Measurements from ENCODE around the gene DOCK7.
"Not testable (repeated sequence)": the region's sequence is repeated elsewhere in the genome, so short reads cannot be mapped to it uniquely, and the experiment has no call there.

The DOCK7 gene

DNA sequence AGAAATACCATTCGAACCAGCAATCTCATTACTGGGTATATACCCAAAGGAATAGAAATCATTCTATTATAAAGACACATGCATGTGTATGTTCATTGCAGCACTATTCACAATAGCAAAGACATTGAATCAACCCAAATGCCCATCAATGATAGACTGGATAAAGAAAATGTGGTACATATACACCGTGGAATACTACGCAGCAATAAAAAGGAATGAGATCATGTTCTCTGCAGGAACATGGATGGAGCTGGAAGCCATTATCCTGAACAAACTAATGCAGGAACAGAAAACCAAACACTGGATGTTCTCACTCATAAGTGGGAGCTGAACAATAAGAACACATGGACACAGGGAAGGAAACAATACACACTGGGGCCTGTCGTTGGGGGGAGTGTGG lies 116.7 kb downstream of the DOCK7 start:
- H3K36me3 ChIP-seq (ENCODE audit: control insufficient read depth in 1 of 2, insufficient read depth in 2 of 2, low read depth in 1 of 2, low read length in 2 of 2), result peaks cover 3 to 57% of the 10 kb centered on the region in 2 experiments
- WGBS, result 93% methylated on average over 3 of the region's 4 CpGs
- not testable (repeated sequence) for H2AK5ac ChIP-seq (ENCODE audit: low read length, severe bottlenecking); H3K18ac ChIP-seq (ENCODE audit: low read depth in 1 of 2, low read length in 2 of 2); H4K91ac ChIP-seq (ENCODE audit: low read length); H2BK12ac ChIP-seq (ENCODE audit: low read length in 2 of 2); DNase-seq; H3K23ac ChIP-seq (ENCODE audit: low read length in 2 of 2); H3K27me3 ChIP-seq (ENCODE audit: control insufficient read depth in 1 of 2, insufficient read depth in 1 of 2, low read length in 2 of 2); H2BK5ac ChIP-seq (ENCODE audit: low read depth, low read length, poor library complexity, severe bottlenecking); H3K4ac ChIP-seq (ENCODE audit: low read depth in 1 of 2, low read length in 2 of 2); H3K79me1 ChIP-seq (replicated peaks; ENCODE audit: low read length, poor library complexity, severe bottlenecking); H3K27ac ChIP-seq (ENCODE audit: low read length, poor library complexity, severe bottlenecking); H3K14ac ChIP-seq (ENCODE audit: low read length in 2 of 2); H3K4me1 ChIP-seq (ENCODE audit: control insufficient read depth, insufficient read depth, low read depth, low read length); H2AFZ ChIP-seq (ENCODE audit: low read depth, low read length); H3K9ac ChIP-seq (ENCODE audit: low read length); H4K8ac ChIP-seq (ENCODE audit: low read length); H3K4me3 ChIP-seq (ENCODE audit: insufficient read depth in 1 of 2, low read depth in 1 of 2, low read length in 2 of 2); H2BK120ac ChIP-seq (ENCODE audit: low read depth, low read length); H3K4me2 ChIP-seq (ENCODE audit: low read length, poor library complexity, severe bottlenecking); H2BK15ac ChIP-seq (ENCODE audit: low read depth, poor library complexity, severe bottlenecking)
- H3K9me3 ChIP-seq (ENCODE audit: control insufficient read depth, low read length), result peaks cover 11% of the 10 kb centered on the region

DNA sequence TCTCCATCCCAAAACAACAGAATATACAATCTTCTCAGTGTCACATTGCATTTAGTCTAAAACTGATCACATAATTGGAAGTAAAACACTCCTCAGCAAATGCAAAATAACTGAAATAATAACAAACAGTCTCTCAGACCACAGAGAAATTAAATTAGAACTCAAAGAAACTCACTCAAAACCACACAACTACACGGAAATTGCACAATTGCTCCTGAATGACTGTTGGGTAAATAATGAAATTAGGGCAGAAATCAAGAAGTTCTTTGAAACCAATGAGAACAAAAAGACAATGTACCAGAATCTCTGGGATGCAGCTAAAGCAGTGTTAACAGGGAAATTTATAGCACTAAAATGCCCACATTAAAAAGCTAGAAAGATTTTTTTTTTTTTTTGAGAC lies 120.3 kb downstream of the DOCK7 start:
- not testable (repeated sequence) for H3K9ac ChIP-seq (ENCODE audit: low read length); H3K14ac ChIP-seq (ENCODE audit: low read length in 2 of 2); H4K91ac ChIP-seq (ENCODE audit: low read length); H3K4me1 ChIP-seq (ENCODE audit: control insufficient read depth, insufficient read depth, low read depth, low read length); H4K8ac ChIP-seq (ENCODE audit: low read length); H3K79me1 ChIP-seq (replicated peaks; ENCODE audit: low read length, poor library complexity, severe bottlenecking); H2BK15ac ChIP-seq (ENCODE audit: low read depth, poor library complexity, severe bottlenecking); H2AFZ ChIP-seq (ENCODE audit: low read depth, low read length); H2AK5ac ChIP-seq (ENCODE audit: low read length, severe bottlenecking); H3K27ac ChIP-seq (ENCODE audit: low read length, poor library complexity, severe bottlenecking); H3K23ac ChIP-seq (ENCODE audit: low read length in 2 of 2); H2BK5ac ChIP-seq (ENCODE audit: low read depth, low read length, poor library complexity, severe bottlenecking); H2BK12ac ChIP-seq (ENCODE audit: low read length in 2 of 2); H2BK120ac ChIP-seq (ENCODE audit: low read depth, low read length); H3K4me3 ChIP-seq (ENCODE audit: insufficient read depth in 1 of 2, low read depth in 1 of 2, low read length in 2 of 2); H3K27me3 ChIP-seq (ENCODE audit: control insufficient read depth in 1 of 2, insufficient read depth in 1 of 2, low read length in 2 of 2); DNase-seq; H3K18ac ChIP-seq (ENCODE audit: low read depth in 1 of 2, low read length in 2 of 2); H3K4ac ChIP-seq (ENCODE audit: low read depth in 1 of 2, low read length in 2 of 2); H3K4me2 ChIP-seq (ENCODE audit: low read length, poor library complexity, severe bottlenecking)
- no CpG with 5 or more reads among the region's 1 CpG for WGBS
- Histone ChIP-seq H3K9me3 (ENCODE audit: control insufficient read depth, low read length) (peaks cover 11% of the 10 kb centered on the region), H3K36me3 (ENCODE audit: control insufficient read depth in 1 of 2, insufficient read depth in 2 of 2, low read depth in 1 of 2, low read length in 2 of 2) (peaks cover under 1 to 25% of the 10 kb centered on the region in 2 experiments)

DNA sequence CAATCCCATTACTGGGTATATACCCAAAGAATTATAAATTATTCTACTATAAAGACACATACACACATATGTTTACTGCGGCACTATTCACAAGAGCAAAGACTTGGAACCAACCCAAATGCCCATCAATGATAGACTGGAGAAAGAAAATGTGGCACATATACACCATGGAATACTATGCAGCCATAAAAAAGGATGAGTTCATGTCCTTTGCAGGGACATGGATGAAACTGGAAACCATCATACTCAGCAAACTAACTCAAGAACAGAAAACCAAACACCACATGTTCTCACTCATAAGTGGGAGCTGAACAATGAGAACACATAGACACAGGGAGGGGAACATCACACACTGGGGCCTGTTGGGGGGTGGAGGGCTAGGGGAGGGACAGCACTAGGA lies 121.0 kb downstream of the DOCK7 start:
- H3K9ac ChIP-seq (ENCODE audit: low read length); H3K4me2 ChIP-seq (ENCODE audit: low read length, poor library complexity, severe bottlenecking); H2BK120ac ChIP-seq (ENCODE audit: low read depth, low read length); H3K4me3 ChIP-seq (ENCODE audit: insufficient read depth in 1 of 2, low read depth in 1 of 2, low read length in 2 of 2); H4K91ac ChIP-seq (ENCODE audit: low read length); DNase-seq; H2AK5ac ChIP-seq (ENCODE audit: low read length, severe bottlenecking); H3K18ac ChIP-seq (ENCODE audit: low read depth in 1 of 2, low read length in 2 of 2); H3K27me3 ChIP-seq (ENCODE audit: control insufficient read depth in 1 of 2, insufficient read depth in 1 of 2, low read length in 2 of 2); H2AFZ ChIP-seq (ENCODE audit: low read depth, low read length); H2BK15ac ChIP-seq (ENCODE audit: low read depth, poor library complexity, severe bottlenecking); H3K23ac ChIP-seq (ENCODE audit: low read length in 2 of 2); H3K14ac ChIP-seq (ENCODE audit: low read length in 2 of 2); H3K4me1 ChIP-seq (ENCODE audit: control insufficient read depth, insufficient read depth, low read depth, low read length); H3K9me3 ChIP-seq (ENCODE audit: control insufficient read depth, low read length); H3K4ac ChIP-seq (ENCODE audit: low read depth in 1 of 2, low read length in 2 of 2); H3K27ac ChIP-seq (ENCODE audit: low read length, poor library complexity, severe bottlenecking); H4K8ac ChIP-seq (ENCODE audit: low read length); H2BK12ac ChIP-seq (ENCODE audit: low read length in 2 of 2); H2BK5ac ChIP-seq (ENCODE audit: low read depth, low read length, poor library complexity, severe bottlenecking); H3K79me1 ChIP-seq (replicated peaks; ENCODE audit: low read length, poor library complexity, severe bottlenecking): not testable (repeated sequence)
- 100% methylated on average over 1 of the region's 1 CpG for WGBS
- peaks cover 3 to 20% of the 10 kb centered on the region in 2 experiments for H3K36me3 ChIP-seq (ENCODE audit: control insufficient read depth in 1 of 2, insufficient read depth in 2 of 2, low read depth in 1 of 2, low read length in 2 of 2)

DNA sequence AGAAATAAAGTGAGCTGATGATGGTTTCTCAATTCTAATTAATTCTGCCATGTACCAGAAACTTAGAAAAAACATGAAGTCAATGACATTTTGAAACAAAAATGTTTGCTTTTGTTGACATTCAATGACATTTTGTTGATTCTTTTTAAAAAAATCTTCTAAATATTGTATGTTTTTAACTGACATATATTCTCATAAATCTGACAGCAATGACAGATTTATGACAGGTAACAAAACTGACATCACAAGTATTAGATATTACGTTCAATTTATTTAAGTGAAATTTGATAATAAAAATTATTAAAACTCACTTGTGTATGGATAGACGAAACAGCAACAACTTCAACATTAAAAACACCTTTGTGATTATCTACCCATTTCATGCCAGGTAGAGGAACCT lies 126.9 kb downstream of the DOCK7 start:
- Histone ChIP-seq H2BK5ac (ENCODE audit: low read depth, low read length, poor library complexity, severe bottlenecking) (no peak overlapping the region), H3K4me3 (ENCODE audit: insufficient read depth in 1 of 2, low read depth in 1 of 2, low read length in 2 of 2) (no peak overlapping the region), H4K91ac (ENCODE audit: low read length) (no peak overlapping the region), H4K8ac (ENCODE audit: low read length) (no peak overlapping the region), H3K14ac (ENCODE audit: low read length in 2 of 2) (no peak overlapping the region), H3K79me1 (replicated peaks; ENCODE audit: low read length, poor library complexity, severe bottlenecking) (peaks cover 10% of the 10 kb centered on the region), H3K4ac (ENCODE audit: low read depth in 1 of 2, low read length in 2 of 2) (no peak overlapping the region), H3K4me2 (ENCODE audit: low read length, poor library complexity, severe bottlenecking) (no peak overlapping the region), H3K27ac (ENCODE audit: low read length, poor library complexity, severe bottlenecking) (no peak overlapping the region), H2BK15ac (ENCODE audit: low read depth, poor library complexity, severe bottlenecking) (no peak overlapping the region), H3K23ac (ENCODE audit: low read length in 2 of 2) (no peak overlapping the region), H3K27me3 (ENCODE audit: control insufficient read depth in 1 of 2, insufficient read depth in 1 of 2, low read length in 2 of 2) (no peaks in the 10 kb centered on the region), H2AFZ (ENCODE audit: low read depth, low read length) (no peak overlapping the region), H3K4me1 (ENCODE audit: control insufficient read depth, insufficient read depth, low read depth, low read length) (no peaks in the 10 kb centered on the region), H3K9me3 (ENCODE audit: control insufficient read depth, low read length) (no peaks in the 10 kb centered on the region), H3K18ac (ENCODE audit: low read depth in 1 of 2, low read length in 2 of 2) (no peak overlapping the region), H2BK120ac (ENCODE audit: low read depth, low read length) (no peak overlapping the region), H2AK5ac (ENCODE audit: low read length, severe bottlenecking) (no peak overlapping the region), H3K9ac (ENCODE audit: low read length) (no peak overlapping the region), H3K36me3 (ENCODE audit: control insufficient read depth in 1 of 2, insufficient read depth in 2 of 2, low read depth in 1 of 2, low read length in 2 of 2) (peaks cover 3 to 43% of the 10 kb centered on the region in 2 experiments), H2BK12ac (ENCODE audit: low read length in 2 of 2) (no peak overlapping the region)
- DNase-seq, result no peak
- no CpG with 5 or more reads among the region's 2 CpGs for WGBS

All from mesenchymal stem cell (in vitro differentiated cells and primary cell).